Endothelial cell of umbilical vein (primary cell): ENCODE results near the gene MLH1. TPM values are rescaled to one million over a fixed set of nuclear protein-coding genes. Genes with fewer than 3 reads are reported as not detected.

Source experiments
- BruUV-seq: library from RNA; stranded (reverse); fragments of 400-500 nt; replicated peaks from 2 replicates; lab custom pipeline; 2021; lab: Mats Ljungman, UMichigan
- CTCF ChIA-PET: fragments of 300-600, 350-600 bp; sonication (Branson Sonifier 250); formaldehyde crosslinking; loops from one replicate; lab custom pipeline; 2021; ENCODE audit warnings: antibody characterized with exemption, inconsistent platforms; lab: Charles Lee
- POLR2A ChIA-PET: fragments of 300-600, 350-600 bp; sonication (Branson Sonifier 250); formaldehyde crosslinking; loops from one replicate; lab custom pipeline; 2021; ENCODE audit warnings: antibody characterized with exemption, inconsistent platforms; lab: Charles Lee
- DNase-seq: peaks from one replicate; pipeline ENCODE4 v3.0.0-alpha.2; 2011; ENCODE audit warnings: low read depth, low spot score
- FAIRE-seq: peaks from 2 replicates; lab custom pipeline; 2011; peaks lifted over from hg19 to GRCh38; lab: Jason Lieb, UNC
- H2AFZ ChIP-seq: 2 replicates; pipeline ENCODE4 v1.6.0; 2012; ENCODE audit warnings: low read depth, low read length, control low read depth, inconsistent platforms
- H3K27ac ChIP-seq: 2 replicates; pipeline ENCODE4 v1.5.1; 2011; ENCODE audit warnings: low read depth, mild to moderate bottlenecking, control low read depth, low read length, moderate library complexity; ENCODE audit not compliant: insufficient read depth
- H3K27me3 ChIP-seq, 2 experiments: 2 replicates each; pipeline versions ENCODE4 v1.6.0 to v1.6.1; 2011; ENCODE audit warnings: low read length in 2 of 2, mixed read lengths in 1 of 2; ENCODE audit not compliant: control insufficient read depth in 2 of 2, insufficient read depth in 2 of 2
- H3K36me3 ChIP-seq, 2 experiments: 2 replicates in 1 of 2; 3 replicates in 1 of 2; pipeline ENCODE4 v1.5.1; 2011; ENCODE audit warnings: low read length in 2 of 2, mild to moderate bottlenecking in 1 of 2, moderate library complexity in 1 of 2; ENCODE audit not compliant: control insufficient read depth in 2 of 2, insufficient read depth in 2 of 2; ENCODE audit errors: extremely low read depth in 1 of 2
- H3K4me1 ChIP-seq: 3 replicates; pipeline ENCODE4 v1.5.1; 2011; ENCODE audit warnings: mild to moderate bottlenecking, low read length; ENCODE audit not compliant: control insufficient read depth, insufficient read depth; ENCODE audit errors: extremely low read depth
- H3K4me2 ChIP-seq: 2 replicates; pipeline ENCODE4 v1.6.1; 2011; ENCODE audit warnings: low read length, control low read depth, mixed read lengths; ENCODE audit not compliant: insufficient read depth
- H3K4me3 ChIP-seq, 3 experiments: fragments of 200-600 bp in 1 of 3; sonication (generic), shearing (Covaris generic) in 1 of 3; replicated peaks in 1 of 3; 2 replicates each; pipeline ENCODE4 v1.5.1; 2011 to 2016; ENCODE audit warnings: control low read depth in 3 of 3, low read length in 3 of 3, mild to moderate bottlenecking in 2 of 3, inconsistent platforms in 1 of 3, low read depth in 1 of 3, moderate library complexity in 1 of 3; ENCODE audit not compliant: insufficient read depth in 1 of 3
- H3K79me2 ChIP-seq: 2 replicates; pipeline ENCODE4 v1.6.0; 2012; ENCODE audit warnings: low read length, inconsistent platforms; ENCODE audit not compliant: control insufficient read depth, insufficient read depth
- H3K9ac ChIP-seq: replicated peaks from 2 replicates; pipeline ENCODE3; 2011; ENCODE audit warnings: low read length, control low read depth; ENCODE audit not compliant: insufficient read depth; ENCODE audit errors: extremely low read depth
- H3K9me1 ChIP-seq: replicated peaks from 3 replicates; pipeline ENCODE4 v1.6.0; 2011; ENCODE audit warnings: mild to moderate bottlenecking, low read length; ENCODE audit not compliant: control insufficient read depth, insufficient read depth; ENCODE audit errors: extremely low read depth
- H3K9me3 ChIP-seq: replicated peaks from 2 replicates; pipeline ENCODE4 v1.5.1; 2012; ENCODE audit warnings: low read length, inconsistent platforms; ENCODE audit not compliant: control insufficient read depth, insufficient read depth
- H4K20me1 ChIP-seq: replicated peaks from 2 replicates; pipeline ENCODE3; 2011; ENCODE audit warnings: mild to moderate bottlenecking, low read length; ENCODE audit not compliant: control insufficient read depth, insufficient read depth; ENCODE audit errors: extremely low read depth
- CTCF ChIP-seq, 2 donors: IDR thresholded peaks; 1 replicate in 1 of 2; 2 replicates in 1 of 2; pipeline ENCODE4 v1.5.1; 2011; ENCODE audit warnings: low read length in 2 of 2, mild to moderate bottlenecking in 2 of 2, moderate library complexity in 2 of 2, control low read depth in 1 of 2, inconsistent platforms in 1 of 2, low read depth in 1 of 2; ENCODE audit not compliant: insufficient read depth in 1 of 2; ENCODE audit errors: extremely low read depth in 1 of 2
- EZH2 ChIP-seq: IDR thresholded peaks from 2 replicates; pipeline ENCODE4 v1.6.1; 2012; ENCODE audit warnings: borderline replicate concordance, low read depth, mild to moderate bottlenecking, moderate library complexity, low read length, inconsistent platforms; ENCODE audit not compliant: severe bottlenecking
- FOS ChIP-seq: IDR thresholded peaks from 2 replicates; pipeline ENCODE4 v1.6.1; 2011; ENCODE audit warnings: mild to moderate bottlenecking, low read length, moderate library complexity, borderline replicate concordance; ENCODE audit not compliant: insufficient read depth
- GATA2 ChIP-seq: IDR thresholded peaks from 2 replicates; pipeline ENCODE4 v1.7.0; 2011; ENCODE audit warnings: low read depth, mild to moderate bottlenecking, moderate library complexity, mixed read lengths, low read length; ENCODE audit not compliant: insufficient read length, insufficient read depth
- JUN ChIP-seq: IDR thresholded peaks from 2 replicates; pipeline ENCODE4 v1.6.1; 2011; ENCODE audit warnings: borderline replicate concordance, low read depth; ENCODE audit not compliant: insufficient read length, insufficient read depth
- MAX ChIP-seq: IDR thresholded peaks from 2 replicates; pipeline ENCODE4 v1.6.1; 2011; ENCODE audit not compliant: insufficient read depth, insufficient read length
- MYC ChIP-seq: IDR thresholded peaks from one replicate; pipeline ENCODE4 v1.6.1; 2011; ENCODE audit warnings: mild to moderate bottlenecking, low read depth, low read length
- POLR2A ChIP-seq: IDR thresholded peaks from 2 replicates; pipeline ENCODE4 v1.6.1; 2012; ENCODE audit warnings: low read depth, mild to moderate bottlenecking, control low read depth, low read length
- POLR2AphosphoS5 ChIP-seq: IDR thresholded peaks from 2 replicates; pipeline ENCODE4 v1.6.1; 2012; ENCODE audit warnings: low read depth, mild to moderate bottlenecking, control low read depth, low read length, moderate library complexity; ENCODE audit not compliant: insufficient read depth
- dilution Hi-C: fragments of 300-500 bp; cut with MboI; formaldehyde crosslinking; loops from one replicate; pipeline ENCODE4 v1.15.0; 2019; ENCODE audit warnings: low sequenced_read_pairs; ENCODE audit not compliant: extremely low pct_ligation_motif_present
- intact Hi-C: fragments of 100-400 bp; cut with micrococcal nuclease; formaldehyde crosslinking; loops from one replicate; pipeline ENCODE4 v1.10.0; 2022
- polyA plus RNA-seq, 4 experiments: library from polyadenylated mRNA; depleted of rRNA in 3 of 4; stranded (reverse) in 3 of 4; unstranded in 1 of 4; fragments of >200 nt; gene quantifications; 2 replicates each; pipeline versions ENCODE4 v1.2.1 to v1.2.3, GENCODE V29; 2011 to 2012; ENCODE audit warnings: missing spikeins in 1 of 4
- total RNA-seq: library from RNA; stranded (reverse); gene quantifications from 2 replicates; pipeline ENCODE4 v1.2.3, GENCODE V29; 2021

The MLH1 gene
- total and polyA plus RNA-seq, 2 donors (not counting 3 experiments of a cell fraction or from before 2014, with no cell fraction given), result 22.2 to 32.9 TPM

DNA sequence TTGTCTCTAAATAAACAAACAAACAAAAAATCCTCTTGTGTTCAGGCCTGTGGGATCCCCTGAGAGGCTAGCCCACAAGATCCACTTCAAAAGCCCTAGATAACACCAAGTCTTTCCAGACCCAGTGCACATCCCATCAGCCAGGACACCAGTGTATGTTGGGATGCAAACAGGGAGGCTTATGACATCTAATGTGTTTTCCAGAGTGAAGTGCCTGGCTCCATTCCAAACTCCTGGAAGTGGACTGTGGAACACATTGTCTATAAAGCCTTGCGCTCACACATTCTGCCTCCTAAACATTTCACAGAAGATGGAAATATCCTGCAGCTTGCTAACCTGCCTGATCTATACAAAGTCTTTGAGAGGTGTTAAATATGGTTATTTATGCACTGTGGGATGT is 57.0 kb downstream of the MLH1 start:
- Histone ChIP-seq H3K9me1 (no peaks in the 10 kb centered on the region), H3K4me3 (no peak overlapping the region), H4K20me1 (no peaks in the 10 kb centered on the region), H3K27me3 (no peaks in the 10 kb centered on the region), H3K36me3 (peaks cover 8 to 15% of the 10 kb centered on the region in 2 experiments), H3K4me1 (peaks cover 11% of the 10 kb centered on the region), H3K4me2 (no peak overlapping the region), H3K9ac (no peak overlapping the region), H2AFZ (no peak overlapping the region), H3K27ac (no peak overlapping the region), H3K9me3 (no peaks in the 10 kb centered on the region), H3K79me2 (no peaks in the 10 kb centered on the region)
- DNase-seq, result no peak
- POLR2A ChIA-PET, result no interaction called here
- intact Hi-C loops (no loop called here), dilution Hi-C loops (no loop called here)
- no peak for FAIRE-seq
- CTCF ChIA-PET, result no interaction called here
- TF ChIP-seq POLR2A (no peak), POLR2AphosphoS5 (no peak), JUN (no peak), CTCF (IDR thresholded peaks at IDR 0.05; ENCODE audit: extremely low read depth in 1 of 2, insufficient read depth in 1 of 2, low read depth in 1 of 2, low read length in 2 of 2) (no peak), GATA2 (no peak), MYC (no peak), FOS (no peak), MAX (no peak), EZH2 (no peak)
- no TSS peak for BruUV-seq
